GM19099 (cell line): ENCODE measurements around the gene SPEG.

Source experiments
- POLR2A ChIP-seq: IDR thresholded peaks from 3 replicates; pipeline ENCODE4 v1.6.1; 2011; ENCODE audit warnings: low read depth; ENCODE audit not compliant: insufficient read length; ENCODE audit errors: extremely low read depth

SPEG gene

DNA sequence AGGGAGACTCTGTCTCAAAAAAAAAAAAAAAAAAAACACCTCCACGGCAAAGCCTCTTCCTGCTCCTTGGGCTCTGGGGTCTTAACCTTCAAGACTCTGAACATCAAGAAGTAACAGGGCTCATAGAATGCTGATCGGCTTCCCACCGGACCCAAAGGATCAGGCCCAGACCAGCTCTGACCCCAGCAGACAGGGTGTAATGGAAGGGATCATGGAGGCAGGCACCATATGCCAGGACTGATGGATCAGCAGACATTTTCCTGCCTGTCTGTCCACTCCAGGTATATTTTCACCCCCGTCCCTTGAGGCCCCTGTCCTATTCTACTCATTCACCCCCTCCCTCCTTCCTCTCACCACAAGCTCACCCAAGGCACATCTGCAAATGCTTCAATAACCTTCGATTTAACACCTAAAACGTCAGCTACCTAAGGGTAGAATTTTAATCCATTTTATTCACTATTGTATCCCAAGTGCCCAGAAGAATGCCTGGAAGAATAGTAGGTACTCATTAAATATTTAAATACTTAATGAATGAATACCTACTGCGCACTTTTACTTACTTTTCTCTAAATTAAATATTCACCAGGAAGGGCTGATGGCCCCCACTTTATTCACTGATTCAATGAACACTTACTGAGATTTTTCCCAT lies 4.6 kb upstream of the SPEG start:
- TF ChIP-seq POLR2A: no peak

DNA sequence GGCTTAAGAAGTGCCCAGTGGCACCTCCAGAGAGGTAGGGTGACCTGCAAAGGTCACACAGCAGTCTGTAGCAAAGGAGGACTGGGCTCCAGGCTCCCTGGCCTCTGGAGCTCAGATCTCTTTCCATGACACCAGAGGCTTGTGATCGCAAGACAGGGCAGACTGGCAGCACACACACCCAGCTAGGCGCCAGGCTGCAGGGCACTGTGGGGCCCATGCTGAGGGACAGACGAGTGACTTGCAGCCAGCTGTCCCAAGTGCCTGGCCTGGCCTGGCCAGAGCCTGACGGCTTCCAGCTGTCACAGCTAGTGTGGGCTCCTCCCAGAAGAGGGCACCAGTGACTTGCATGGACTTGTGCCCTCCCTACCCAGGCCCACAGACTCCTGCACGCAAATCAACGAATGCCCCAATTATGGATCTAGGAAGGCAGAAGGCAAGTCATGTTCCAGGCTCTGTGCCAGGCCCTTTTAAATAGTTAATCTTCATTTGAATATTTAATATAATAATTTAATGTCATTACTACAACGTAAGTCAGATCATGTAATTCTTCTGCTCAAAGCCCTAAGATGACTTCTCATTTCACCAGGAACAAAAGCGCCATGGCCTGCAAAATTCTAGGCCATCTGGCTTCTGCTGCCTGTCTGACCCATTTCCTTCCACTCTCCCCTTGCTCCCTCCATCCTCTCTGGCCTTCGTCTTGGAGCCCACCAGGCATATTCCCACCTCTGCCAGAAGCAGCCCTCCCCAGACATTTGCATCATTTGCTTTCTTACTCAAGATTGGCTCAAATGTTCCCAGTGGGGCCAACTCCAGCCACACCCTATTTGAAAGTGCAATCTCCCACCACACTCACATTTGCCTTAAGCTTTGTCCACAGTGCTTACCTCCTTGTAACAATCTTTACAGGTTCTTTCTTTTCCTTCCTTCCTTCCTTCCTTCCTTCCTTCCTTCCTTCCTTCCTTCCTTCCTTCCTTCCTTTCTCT lies 3.7 kb upstream of the SPEG start:
- no peak for TF ChIP-seq POLR2A

DNA sequence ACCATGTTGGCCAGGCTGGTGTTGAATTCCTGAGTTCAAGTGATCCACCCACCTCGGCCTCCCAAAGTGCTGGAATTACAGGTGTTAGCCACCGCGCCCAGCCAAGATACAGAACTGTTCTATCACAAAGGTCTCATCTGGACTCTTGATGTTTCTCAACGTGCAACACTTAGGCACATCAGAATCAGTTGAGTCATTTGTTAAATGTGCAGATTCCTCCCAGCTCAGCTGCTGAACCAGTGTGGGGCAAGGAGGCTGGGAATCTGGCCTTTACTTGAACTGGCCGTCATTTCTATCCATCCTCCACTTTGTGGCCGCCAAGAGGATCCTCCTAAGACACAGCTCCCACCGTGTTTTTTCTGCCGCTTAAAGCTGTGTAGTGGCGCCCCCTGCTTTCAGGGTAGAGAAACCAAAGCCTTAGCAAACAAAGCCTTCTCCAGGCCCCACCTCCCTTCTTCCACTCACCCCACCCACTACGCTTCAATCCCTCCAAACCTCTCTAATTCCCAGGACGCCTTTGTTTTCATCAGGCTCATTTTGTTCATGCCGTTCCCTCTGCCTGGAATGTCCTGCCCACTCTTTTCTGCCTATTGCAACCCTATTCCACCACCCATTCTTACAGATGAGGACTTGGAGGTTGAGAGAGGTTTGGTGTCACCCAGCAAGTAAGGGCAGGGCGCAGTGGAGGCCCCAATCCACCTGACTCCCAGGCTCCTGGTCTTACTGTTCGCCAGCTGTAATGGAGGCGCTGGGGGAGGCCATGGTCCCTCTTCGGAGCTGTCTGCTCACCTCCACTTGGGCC lies 776 bp upstream of the SPEG start:
- no peak for TF ChIP-seq POLR2A

GRCh38 chr2:219434468-219434717 lies 250 bp upstream of the SPEG start:
- TF ChIP-seq POLR2A: no peak

- TF ChIP-seq POLR2A: no peak
Measured at GRCh38 chr2:219435701-219436100, 1.1 kb downstream of the SPEG start.

- TF ChIP-seq POLR2A: no peak
Measured at GRCh38 chr2:219436491-219436890, 1.8 kb downstream of the SPEG start.

GRCh38 chr2:219437141-219437540 lies 2.5 kb downstream of the SPEG start:
- no peak for TF ChIP-seq POLR2A

GRCh38 chr2:219437690-219438206 lies 3.1 kb downstream of the SPEG start:
- no peak for TF ChIP-seq POLR2A

- TF ChIP-seq POLR2A: no peak
Measured at GRCh38 chr2:219438453-219438852, 3.8 kb downstream of the SPEG start.

DNA sequence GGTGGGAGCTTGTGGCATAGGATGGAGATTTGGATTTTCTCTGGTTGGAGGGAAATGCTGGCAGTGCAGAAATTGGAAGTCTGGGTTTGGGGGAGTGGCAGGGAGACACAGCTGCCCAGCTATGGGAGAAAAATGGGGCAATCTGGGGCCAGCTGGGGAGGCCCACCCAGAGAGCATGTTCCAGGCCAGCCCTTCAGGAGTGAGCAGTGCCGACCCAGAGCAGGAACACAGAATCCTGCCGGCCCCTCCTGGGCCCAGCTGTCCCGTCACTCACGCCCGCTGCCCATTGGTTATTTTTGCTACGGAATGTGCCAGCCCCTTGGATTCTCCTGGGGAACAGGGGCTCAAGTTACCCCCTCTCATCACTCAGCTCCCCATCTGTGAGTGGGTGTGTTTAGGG lies 4.9 kb downstream of the SPEG start:
- no peak for TF ChIP-seq POLR2A

DNA sequence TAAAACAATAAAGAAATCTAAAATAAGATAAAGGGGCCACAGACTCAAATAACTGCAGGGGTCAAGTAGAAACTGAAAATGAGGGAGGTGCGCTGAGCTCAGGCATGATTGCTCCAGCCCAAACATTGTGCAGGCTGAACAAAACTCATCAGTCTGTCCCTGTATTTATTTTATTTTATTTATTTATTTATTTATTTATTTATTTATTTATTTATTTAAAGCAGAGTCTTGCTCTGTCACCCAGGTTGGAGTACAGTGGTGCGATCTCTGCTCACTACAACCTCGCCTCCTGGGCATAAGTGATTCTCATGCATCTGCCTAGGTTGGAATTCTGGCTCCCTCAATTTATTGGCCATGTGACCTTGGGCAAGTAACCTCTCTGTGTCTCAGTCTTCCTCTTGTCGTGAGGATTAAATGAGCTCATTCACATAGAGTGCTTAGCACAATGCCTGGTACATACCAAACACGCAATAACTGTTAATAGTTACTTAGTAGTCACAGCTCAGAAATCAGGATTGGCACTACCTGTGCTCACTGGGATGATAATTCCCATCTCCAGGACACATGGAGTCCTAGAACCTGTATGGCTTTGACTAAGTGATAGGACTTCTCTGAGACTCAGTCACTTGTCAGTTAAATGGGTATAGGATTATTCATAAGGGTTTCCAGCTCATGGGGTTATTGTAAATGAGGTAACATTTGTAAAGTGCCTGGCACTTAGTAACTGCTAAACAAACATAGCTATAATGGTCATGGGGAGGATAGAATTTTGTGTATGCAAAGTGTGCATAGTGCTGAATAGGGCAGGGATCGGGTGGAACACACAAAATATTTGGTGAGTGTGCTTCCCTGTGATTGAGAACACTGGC lies 6.0 kb downstream of the SPEG start:
- no peak for TF ChIP-seq POLR2A

DNA sequence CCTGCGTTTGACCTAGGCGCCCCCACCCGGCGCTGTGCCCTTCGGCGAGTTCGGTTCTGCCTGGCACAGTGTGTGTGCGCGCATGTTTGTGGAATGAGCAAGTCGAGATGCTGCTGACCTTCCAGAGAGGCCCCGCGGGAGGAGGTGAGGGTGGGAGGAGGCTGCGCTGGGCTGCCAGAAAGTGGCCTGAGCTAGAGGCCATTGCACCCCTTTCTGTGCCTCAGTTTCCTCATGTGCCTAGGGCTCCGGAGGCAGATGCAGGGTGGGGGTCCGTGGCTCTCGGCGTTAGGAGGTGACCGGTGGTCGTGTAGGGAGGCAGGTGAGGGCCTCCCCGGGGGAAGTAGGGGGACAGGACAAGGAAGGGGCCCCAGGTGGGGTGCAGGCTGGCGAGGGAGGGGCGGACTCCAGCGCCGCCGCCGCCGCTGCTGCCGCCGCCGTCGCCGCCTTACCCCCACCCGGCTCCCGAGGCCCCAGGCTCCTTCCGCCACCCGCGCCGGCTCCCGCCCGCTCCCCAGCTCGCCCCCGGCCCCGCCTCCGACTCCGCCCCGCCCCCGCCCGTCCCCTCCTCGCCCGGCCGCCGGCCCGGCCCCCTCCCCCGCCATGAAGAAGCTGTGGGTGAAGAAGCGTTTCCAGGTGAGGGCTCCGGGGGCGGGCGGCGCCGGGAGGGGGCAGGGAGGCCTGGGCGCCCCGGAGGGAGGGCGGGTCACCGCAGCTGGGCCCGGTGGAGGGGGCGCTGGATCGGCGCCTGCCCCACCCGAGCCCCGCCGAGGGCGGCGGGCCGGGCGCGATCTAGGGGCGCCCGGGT lies 7.0 kb downstream of the SPEG start:
- TF ChIP-seq POLR2A: no peak

DNA sequence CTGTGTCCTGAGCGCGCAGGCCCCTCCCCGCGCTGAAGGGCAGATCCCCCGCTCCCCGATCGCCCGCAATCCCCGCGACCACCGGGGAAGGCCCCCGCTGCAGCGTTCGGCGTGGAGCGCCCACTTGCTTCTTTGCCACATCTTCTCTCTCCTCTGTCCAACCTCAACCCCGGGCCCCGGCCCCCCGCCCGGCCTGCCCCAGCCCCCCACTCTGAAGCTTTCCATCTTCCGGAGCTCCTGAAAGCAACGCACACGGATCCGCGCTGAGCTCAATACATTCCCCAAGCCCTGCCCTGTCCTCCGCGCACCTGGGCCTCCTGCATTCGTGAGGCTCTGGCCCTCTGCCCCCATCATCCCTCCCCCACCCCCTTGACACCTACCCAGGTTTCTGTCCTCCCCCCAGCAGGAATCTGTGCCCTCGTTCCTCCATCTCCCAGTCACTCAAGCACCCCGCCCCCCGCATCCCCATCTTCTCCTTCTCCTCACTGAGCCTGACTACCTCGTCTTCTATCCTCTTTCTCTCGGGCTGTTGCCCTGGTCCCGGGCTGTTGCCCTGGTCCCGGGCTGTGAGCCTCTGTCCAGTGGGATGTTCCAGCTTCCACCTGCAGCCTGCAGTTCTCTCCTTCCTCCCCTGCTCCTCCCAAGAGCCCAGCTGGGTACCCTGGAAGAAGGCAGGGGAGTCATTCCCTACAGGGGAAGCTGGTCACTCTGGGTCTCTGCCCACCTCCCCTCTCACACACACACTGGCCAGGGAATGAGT lies 7.8 kb downstream of the SPEG start:
- TF ChIP-seq POLR2A: no peak
